NOMO-1 (cell line): ENCODE data around the gene AACS.
"Not testable (repeated sequence)": the region's sequence is repeated elsewhere in the genome, so short reads cannot be mapped to it uniquely, and the experiment has no call there.

Experiments used
- DNase-seq, 2 experiments: peaks; one replicate each; lab custom pipeline; 2025; ENCODE audit not compliant: unreplicated experiment in 2 of 2; lab: John Stamatoyannopoulos, UW

The AACS gene

GRCh38 chr12:125056306-125056705 is 8.9 kb upstream of the AACS start:
- no peak for DNase-seq

DNA sequence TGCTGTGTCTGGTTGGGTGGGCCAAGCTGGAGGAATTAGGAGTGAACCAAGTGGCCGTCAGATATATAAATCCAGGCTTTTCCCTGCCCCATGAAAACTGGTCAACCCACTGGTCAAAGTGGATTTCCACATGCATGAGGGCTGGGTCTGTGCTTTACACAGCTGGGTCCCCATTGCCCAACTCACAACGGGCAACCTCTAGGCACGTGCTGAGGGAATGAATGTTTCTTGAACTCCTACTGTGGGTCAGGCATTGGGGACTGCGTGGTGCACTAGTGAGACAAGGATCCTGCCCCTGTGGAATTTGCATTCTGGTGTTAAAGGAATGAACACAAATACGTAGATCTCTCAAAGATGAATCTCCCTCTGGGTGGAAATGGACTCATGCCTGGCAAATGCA is 7.5 kb upstream of the AACS start:
- DNase-seq: no peak

GRCh38 chr12:125061229-125061628 is 4.0 kb upstream of the AACS start:
- DNase-seq: no peak

- DNase-seq: not testable (repeated sequence)
Measured at GRCh38 chr12:125063522-125063921, 1.7 kb upstream of the AACS start.

GRCh38 chr12:125064492-125064891 is 743 bp upstream of the AACS start:
- no peak for DNase-seq

DNA sequence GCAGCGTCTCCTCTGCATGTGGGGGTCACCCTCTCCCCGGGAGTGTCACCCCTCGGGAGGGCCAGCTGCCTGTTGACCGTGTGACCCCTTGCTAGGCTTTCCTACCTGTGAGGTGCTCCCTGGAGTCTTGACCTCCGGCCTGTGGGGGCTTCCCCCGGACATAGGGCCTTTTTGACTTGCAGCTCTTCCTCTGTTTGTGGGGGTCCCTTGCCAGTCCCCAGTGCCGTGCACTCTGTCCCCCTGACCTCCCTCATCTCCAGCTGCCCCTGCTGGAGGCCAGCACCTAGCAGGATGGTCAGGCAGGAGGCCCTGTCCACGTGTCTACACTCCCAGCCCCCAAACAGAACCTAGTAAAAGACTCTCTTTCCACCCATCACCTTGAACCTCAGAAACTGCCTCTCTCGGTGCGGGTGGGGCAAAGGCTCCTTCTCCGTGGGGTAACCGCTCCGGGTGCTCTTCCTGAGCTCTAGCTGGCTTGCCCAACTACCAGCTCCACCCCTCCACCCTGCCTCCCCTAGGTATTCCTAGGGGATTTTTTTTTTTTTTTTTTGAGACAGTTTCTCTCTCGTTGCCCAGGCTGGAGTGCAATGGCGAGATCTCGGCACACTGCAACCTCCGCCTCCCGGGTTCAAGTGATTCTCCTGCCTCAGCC is 810 bp downstream of the AACS start:
- no peak for DNase-seq

DNA sequence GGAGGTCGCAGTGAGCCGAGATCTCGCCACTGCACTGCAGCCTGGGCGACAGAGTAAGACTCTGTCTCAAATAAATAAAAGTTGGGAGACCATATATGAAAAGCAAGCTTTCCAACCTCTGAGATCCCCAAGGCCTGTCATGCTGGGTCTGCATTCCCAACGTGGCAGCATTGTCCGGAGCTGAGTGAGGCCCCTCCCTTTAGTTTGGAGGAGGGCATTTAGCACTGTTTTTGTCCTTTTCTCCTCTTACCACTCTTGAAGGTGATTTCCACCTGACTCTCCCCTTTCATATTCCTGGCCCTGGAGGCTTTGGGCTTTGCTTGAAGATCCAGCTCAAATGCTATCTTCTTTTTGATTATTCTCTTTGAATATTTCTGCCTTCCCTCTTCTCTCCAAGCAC is 3.2 kb downstream of the AACS start:
- DNase-seq: no peak

GRCh38 chr12:125069616-125070015 is 4.4 kb downstream of the AACS start:
- no peak for DNase-seq

GRCh38 chr12:125070112-125070511 is 4.9 kb downstream of the AACS start:
- no peak for DNase-seq

DNA sequence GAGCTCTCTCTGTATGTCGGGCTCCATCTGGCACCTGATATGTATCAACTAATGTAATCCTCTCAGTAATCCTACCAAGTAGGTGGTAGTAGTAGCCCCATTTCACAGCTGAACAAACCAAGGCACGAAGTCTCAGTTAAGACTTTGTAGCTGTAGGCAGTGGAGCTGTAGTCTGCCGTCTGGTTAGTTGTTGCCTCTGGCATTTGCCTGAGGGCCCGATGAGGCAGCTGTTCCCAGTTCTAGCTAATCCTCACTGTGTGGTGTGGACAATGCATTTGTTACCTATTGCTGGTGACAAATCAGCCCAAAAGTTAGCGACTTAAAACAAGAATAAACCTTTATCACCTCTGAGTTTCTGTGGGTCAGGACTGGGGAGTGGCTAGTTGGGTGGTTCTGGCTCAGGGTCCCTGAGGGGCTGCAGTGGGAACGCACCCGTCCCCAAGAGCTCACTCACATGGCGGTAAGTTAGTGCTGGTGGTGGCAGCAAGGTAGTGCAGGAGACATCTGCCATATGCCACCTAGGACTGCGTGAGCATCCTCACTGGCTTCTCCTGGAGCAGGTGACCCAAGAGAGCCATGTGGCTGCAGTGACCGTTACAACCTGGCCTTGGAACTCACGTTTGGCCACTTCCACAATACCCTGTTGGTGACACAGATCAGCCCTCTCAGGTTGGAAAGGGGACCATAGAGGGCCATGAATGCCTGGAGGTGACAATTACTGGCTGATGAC is 5.6 kb downstream of the AACS start:
- no peak for DNase-seq

GRCh38 chr12:125071456-125071855 is 6.2 kb downstream of the AACS start:
- DNase-seq: no peak

DNA sequence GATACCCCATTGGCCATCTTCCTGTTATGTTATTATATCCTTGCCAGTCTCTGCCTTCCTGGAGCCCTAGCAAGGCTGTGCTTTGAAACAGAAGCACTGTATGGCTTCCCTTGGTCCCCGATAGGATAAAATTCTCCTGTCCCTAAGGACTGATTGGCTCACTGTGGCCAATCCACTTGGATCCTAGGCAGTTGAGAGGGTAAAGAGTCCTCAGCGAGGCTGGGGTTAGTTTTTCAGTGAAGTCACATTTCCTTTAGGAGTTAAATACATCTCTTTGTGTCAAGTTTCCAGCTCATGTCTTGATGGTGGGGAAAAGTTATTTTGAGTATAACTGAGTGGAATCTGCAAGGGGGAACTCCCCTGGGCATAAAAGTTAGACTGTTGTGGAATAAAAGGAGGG is 7.3 kb downstream of the AACS start:
- DNase-seq: no peak

DNA sequence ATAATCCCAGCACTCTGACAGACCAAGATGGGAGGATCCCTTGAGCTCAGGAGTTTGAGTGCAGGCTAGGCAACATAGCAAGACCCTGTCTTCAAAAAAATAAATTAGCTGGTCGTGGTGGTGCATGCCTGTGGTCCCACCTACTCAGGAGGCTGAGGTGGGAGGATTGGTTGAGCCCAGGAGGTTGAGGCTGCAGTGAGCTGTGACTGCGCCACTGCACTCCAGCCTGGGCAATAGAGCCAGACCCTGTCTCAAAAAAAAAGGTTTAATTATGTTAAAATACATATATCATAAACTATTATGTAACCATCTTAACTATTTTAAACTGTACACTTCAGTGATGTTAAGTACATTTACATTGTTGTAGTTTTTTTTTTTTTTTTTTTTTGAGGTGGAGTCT is 9.1 kb downstream of the AACS start:
- DNase-seq: not testable (repeated sequence)

DNA sequence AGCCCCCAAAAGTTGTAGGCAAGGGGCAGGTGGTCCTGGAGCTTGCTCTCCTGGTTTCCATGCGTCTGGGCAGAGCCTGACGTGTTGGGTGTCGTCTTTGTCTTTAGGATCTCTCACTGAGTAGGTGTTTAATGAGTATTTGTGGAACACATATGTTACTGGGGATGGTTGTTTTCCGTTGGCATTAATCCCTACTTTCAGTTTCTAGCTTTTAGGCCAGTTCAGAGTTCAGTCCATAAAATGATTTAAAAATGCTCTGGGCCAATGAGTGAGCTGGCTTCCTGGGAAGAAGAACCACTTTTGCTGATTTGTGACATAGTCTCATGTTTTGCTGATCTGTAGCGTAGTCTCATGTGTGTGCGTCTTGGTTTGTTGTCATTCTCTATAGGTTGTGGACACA is 10.9 kb downstream of the AACS start:
- no peak for DNase-seq

GRCh38 chr12:125079084-125079483 is 13.8 kb downstream of the AACS start:
- DNase-seq: no peak

GRCh38 chr12:125079648-125080645 is 14.7 kb downstream of the AACS start:
- DNase-seq: no peak

- no peak for DNase-seq
Measured at GRCh38 chr12:125081427-125081826, 16.2 kb downstream of the AACS start.

DNA sequence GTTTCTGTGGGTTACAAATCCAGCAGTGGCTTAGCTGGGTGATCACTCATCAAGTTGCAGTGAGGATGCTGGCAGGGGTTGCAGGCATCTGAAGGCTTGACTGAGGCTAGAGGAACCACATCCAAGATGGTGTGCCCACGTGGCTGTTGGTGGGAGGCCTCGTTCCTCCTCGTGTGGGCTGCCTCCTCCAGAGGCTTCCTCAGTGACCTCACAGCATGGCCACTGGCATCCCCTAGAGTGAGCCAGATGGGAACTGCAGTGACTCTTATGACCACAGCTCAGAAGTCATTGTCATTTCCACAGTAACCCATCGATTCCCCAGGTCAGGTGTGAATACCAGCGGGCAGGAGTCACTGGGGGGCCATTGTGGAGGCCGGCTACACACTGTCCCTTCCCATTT is 17.8 kb downstream of the AACS start:
- DNase-seq: no peak

GRCh38 chr12:125088199-125088598 is 23.0 kb downstream of the AACS start:
- not testable (repeated sequence) for DNase-seq

DNA sequence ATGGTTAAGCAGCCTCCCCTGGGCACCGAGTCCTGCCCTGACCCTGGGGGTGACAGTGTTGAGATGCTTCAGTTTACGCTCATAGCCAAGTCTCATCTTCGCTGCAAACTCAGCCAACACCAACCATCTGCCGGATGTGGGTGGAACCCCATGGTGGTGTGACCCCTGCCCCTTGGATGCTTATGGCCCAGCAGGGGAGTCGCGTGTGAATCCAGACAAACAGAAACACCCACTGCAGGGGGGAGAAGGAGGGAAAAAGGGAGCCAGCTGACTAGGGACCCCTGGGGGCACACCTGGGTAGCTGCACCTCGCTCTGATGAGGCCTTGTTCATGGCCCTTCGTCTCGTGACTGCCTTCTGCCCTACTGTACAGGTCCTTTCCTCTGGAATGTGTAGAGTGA is 23.8 kb downstream of the AACS start:
- DNase-seq: no peak

DNA sequence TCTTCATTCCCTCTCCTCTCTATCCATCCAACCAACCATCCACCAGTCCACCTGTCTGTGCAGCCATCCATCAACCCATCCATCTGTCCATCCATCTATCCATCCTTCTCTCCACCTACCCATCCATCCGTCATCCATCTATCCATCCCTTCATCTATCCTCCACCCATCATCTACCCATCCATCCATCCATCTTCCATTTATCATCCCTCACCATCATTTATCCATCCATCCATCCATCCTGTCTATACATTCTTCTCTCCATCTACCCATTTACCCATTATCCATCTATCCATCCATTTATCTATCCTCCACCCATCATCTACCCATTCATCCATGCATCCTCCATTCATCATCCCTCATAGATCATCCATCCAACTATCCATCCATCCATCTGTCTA is 24.4 kb downstream of the AACS start:
- no peak for DNase-seq
